HG02571 (cell line): ENCODE data around the gene ITGB2.

Source experiments
- ATAC-seq: cut with Tn5 transposase; IDR thresholded peaks from one replicate; pipeline ENCODE4 v1.9.1; 2021; ENCODE audit warnings: mild to moderate bottlenecking, moderate library complexity; ENCODE audit not compliant: unreplicated experiment

The ITGB2 gene

DNA sequence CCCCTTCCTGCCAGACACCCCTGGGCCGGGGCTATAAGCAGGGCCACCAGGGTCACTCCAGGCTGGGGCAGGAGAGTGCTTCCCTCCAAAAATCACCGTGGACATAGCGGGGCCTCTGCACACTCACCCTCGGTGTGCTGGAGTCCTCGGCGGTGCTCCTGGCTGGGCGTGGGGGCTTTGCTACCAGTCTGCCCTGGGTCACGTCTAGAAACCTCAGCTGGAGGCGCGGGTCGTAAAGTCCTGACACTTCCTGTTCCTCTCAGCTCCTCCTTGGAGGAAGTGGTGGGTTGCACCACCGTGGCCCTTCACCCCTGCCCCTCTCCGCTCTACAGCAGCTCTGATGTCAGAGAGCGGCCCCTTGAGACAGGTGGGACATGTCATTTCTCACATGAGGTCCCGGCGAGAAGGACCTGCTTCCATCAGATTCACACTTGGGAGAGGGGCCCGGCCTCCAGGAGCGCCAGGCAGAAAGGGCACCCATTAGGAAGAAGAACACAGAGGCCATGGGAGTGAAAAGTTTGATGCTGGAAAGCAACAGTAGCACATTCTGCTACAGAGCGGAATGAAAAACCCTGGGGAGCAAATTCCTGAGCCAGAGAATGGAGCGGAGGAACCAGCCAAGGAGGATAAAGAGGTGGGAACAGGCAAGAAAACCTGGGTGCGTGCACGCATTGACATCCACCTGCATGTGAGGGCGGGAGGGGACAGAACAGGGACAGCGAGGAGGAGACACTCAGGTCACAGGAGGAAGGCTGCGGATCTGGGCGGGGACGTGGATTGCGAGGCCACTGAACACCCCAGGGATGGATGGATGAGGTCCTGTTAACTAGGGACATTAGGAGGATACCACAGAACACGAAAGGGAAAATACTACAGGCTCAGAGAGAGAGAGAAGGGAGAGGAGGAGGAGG is at the start of gene ITGB2:
ITGB2 (minus strand) TSS at position 206 of the 911 bp plus-strand sequence. CDS start 10,117 bp downstream, outside the sequence.
- no peak for ATAC-seq

DNA sequence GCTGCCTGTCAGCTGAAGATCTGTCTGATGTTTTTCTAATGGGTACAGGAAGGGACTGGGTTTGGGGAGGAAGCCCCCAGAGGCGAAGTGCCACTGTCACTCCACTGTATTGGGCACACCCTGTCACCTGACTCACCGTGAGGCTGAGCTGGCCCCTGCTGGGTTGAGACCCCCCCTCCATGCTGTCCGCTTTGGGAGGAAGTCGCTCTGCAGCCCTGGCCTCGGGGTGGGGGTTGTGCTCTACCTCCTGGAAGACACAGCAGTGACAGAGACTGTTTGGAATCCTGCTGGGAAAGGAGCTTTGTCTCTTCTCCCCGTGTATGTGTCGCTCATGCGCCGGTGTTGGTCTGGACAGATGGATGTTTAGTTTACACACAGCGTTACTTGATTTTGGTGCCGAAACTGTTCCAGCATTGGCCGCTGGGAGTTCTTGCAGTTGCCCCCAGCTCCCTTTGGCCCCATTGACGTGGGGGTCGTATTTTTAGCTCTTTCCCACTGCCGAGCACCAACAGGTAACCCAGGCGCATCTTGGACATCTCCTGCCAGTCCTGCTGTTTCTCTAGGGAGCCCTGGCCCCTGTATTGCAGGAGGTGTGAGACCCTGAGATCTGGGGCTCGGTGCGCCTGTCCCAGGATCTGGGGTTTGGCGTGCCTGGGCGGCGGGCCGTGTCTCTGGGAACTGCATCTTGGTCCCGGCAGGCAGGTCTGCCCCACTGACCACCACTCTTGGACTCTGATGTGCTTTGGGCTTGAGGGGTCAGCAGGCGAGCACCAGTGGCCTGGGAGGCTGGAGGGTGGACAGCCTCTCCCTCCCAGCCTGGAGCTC is 49.4 kb upstream of the ITGB2 start:
- no peak for ATAC-seq

DNA sequence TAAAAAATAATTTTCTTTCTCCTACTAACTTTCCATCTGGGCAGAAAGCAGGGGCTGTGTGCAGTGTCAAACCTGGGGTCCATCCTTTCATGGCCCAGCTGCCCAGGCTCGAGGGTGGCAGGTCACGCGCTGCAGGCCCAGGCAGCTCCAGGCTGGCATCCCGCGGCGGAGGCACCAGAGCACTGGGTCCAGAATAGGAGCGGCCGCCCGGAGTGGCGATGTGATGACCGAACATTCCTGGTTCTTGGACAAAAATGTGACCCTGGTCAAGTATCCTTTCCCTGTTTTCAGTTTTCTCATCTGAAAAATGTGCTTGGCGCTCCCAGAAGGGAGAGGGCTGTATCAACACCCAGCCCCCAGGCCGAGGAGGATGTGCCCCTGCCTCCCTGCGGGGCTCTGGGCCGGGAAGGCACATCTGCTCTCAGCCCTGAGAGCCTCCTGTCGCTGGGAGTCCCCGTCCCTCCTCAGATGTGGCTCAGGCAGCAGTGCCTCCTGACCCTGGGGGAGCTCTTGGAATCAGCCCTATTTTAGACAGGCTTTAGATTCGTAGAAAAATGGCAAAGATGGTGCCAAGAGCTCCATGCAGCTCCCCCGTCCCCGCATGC is 48.5 kb upstream of the ITGB2 start:
- no peak for ATAC-seq

GRCh38 chr21:44967082-44968047 is 46.7 kb upstream of the ITGB2 start:
- ATAC-seq = no peak

DNA sequence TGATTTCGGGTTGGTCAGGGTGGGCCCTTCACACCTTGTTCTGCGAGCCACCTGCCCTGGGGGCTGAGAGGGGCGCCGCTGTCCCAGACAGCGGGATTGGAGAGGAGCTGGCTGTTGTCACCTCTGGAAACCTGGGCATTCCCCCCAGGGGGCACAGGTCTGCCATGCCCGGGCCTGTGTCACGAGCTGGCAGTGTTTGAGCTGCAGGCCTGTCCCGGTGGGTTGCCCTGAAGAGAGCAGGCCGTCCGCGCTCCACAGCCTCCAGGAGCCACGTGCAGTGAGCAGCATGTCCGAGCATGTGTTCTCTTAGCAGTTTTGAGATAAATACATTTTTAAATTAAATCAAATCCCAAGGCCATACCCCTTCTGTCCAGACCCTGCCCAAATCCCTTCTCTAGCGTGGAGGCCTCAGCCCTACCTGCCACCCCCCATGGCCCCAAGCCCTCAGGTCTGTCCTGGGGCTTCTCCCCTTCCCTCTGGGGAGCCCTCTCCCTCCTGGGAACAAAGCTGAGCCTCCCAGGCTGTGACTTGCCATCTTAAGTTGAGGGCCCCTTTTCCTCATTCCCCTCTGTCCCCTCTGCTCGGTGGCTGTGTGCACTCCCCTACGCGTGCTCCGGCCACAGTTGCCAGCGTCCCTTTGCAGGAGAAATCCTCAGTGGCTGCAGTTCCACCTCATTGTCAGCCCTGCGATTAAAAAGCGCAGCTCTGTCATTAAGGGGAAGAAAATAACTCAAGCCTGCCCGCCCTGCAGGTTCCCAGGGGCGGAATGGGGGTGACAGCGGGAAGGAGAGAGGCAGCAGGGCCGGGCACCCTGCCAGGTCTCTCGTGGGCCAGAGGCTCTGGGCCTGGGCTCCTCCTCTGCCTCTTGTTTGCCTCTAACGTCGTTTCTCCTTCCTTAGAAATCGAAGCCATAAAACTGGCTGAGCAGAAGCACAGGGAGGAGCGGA is 45.7 kb upstream of the ITGB2 start:
- ATAC-seq = no peak

- ATAC-seq = no peak
These were observed 44.7 kb upstream of the ITGB2 start for GRCh38 chr21:44965251-44966022.

DNA sequence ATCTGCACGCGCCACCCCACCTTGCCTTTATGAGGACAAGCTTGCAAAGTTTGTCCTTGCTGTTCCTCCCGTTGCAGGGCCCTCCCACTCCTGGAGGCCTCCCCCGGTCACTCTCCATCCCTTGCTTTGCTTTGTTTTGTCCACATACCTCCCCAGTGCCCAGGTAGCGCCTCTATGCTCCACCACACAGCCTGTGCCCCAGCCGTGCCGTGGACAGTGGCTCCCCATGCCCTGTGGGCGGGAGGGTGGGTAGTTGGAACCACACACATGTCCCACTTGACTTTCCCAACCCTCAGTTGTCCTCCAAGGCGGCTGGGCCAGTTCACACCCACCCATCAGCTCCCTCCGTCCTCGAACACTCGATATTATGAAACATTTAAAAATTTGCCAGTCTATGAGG is 43.7 kb upstream of the ITGB2 start:
- ATAC-seq = no peak

DNA sequence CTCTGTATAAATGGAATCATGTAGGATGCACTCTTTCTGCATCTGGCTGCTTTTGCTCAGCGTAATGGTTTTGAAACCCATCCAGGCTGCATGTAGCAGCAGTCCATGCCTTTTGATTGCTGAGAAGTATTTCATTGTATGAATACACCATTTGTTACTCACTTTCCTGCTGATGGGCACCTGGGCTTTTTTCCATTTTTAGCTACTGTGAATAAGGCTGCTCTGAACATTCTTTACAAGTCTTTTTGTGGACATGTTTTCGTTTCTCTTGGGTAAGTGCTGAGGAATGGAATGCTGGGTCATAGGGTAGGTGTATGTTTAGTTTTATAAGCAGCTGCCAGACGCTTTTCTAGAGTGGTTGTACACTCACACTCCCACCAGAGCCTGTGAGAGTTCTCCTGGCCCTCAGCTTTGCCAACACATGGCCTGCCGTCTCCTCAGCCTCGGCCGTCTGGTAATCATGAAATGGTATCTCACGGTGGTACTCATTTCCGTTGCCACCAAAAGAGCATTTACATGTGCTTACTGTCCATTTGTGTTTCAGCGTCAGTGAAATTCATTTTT is 41.8 kb upstream of the ITGB2 start:
- no peak for ATAC-seq

- ATAC-seq = no peak
These were observed 39.7 kb upstream of the ITGB2 start for GRCh38 chr21:44960141-44961092.

- ATAC-seq = no peak
These were observed 38.8 kb upstream of the ITGB2 start for GRCh38 chr21:44959376-44960091.

GRCh38 chr21:44958471-44959191 is 37.9 kb upstream of the ITGB2 start:
- ATAC-seq = no peak

- no peak for ATAC-seq
These were observed 37.3 kb upstream of the ITGB2 start for GRCh38 chr21:44957901-44958451.

DNA sequence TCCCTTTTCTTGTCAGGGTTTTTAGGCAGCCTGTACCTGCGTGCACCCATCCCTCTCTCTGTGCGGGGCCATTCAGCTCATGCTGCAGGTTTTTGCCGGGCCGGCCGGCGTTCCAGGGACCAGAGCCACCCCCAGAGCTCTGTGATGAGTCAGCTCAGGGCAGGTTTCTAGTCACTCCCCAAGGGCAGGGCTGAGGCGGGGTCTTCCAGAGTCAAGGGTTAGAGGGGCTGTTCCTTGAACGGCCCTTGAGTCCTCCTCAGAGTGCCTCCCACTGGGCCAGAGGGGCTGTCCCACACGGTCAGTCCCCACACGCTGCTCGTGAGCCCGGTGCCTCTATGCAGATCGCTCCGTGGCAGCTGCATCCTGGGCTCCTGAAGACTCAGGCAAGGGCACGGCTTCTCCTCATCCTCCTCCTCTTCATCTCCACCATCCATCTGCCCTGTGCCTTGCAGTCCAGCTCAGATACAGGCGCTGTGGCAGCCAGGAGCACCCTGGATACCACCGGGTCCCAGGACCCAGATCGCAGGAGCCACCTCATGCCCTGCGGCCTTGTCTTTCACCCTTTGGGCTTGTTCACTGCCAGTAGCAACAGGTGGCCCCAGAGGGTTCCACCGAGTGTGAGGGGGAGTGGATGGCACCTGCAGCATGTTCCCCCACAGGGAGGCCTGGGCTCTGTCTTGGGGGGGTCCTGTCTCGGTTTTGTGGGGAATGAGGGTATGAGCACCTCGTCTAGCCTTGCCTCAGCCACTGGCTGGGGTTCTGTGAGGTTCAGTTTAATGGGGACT is 36.5 kb upstream of the ITGB2 start:
- ATAC-seq = no peak

- ATAC-seq = no peak
These were observed 35.8 kb upstream of the ITGB2 start for GRCh38 chr21:44956356-44957046.
